ENCODE measurements around the gene PLA1A.
A peak's percentile ranks its signal among the peaks of the same experiment; 100 is the strongest.

The PLA1A gene

GRCh38 chr3:119609301-119609700 lies 11.6 kb downstream of the PLA1A start:
- no peak for DNase-seq

GRCh38 chr3:119611664-119612063 lies 14.0 kb downstream of the PLA1A start:
- DNase-seq, result no peak

GRCh38 chr3:119613201-119613600 lies 15.5 kb downstream of the PLA1A start:
- DNase-seq, result no peak

- DNase-seq, result no peak
Measured at GRCh38 chr3:119613872-119614271, 16.2 kb downstream of the PLA1A start.

GRCh38 chr3:119616056-119616455 lies 18.4 kb downstream of the PLA1A start:
- DNase-seq, result no peak

GRCh38 chr3:119619094-119619493 lies 21.4 kb downstream of the PLA1A start:
- DNase-seq, result no peak

- no peak for DNase-seq
Measured at GRCh38 chr3:119620899-119621298, 23.2 kb downstream of the PLA1A start.

GRCh38 chr3:119624002-119624720 lies 26.5 kb downstream of the PLA1A start:
- DNase-seq, result no peak

- DNase-seq, result no peak
Measured at GRCh38 chr3:119625451-119626153, 27.9 kb downstream of the PLA1A start.

- no peak for DNase-seq
Measured at GRCh38 chr3:119626196-119626595, 28.5 kb downstream of the PLA1A start.

GRCh38 chr3:119627461-119627860 lies 29.8 kb downstream of the PLA1A start:
- peak; percentile 39 for DNase-seq

- DNase-seq, result peak; percentile 28
Measured at GRCh38 chr3:119628390-119628789, 30.7 kb downstream of the PLA1A start.

- DNase-seq, result peak; percentile 38
Measured at GRCh38 chr3:119628816-119629445, 31.2 kb downstream of the PLA1A start.

- no peak for DNase-seq
Measured at GRCh38 chr3:119630128-119630879, 32.6 kb downstream of the PLA1A start.

GRCh38 chr3:119630880-119631329 lies 33.2 kb downstream of the PLA1A start:
- DNase-seq, result no peak

- no peak for DNase-seq
Measured at GRCh38 chr3:119631516-119631915, 33.8 kb downstream of the PLA1A start.

- no peak for DNase-seq
Measured at GRCh38 chr3:119632216-119632615, 34.5 kb downstream of the PLA1A start.

- no peak for DNase-seq
Measured at GRCh38 chr3:119632829-119633228, 35.1 kb downstream of the PLA1A start.

- DNase-seq, result no peak
Measured at GRCh38 chr3:119635719-119636118, 38.0 kb downstream of the PLA1A start.

- DNase-seq, result no peak
Measured at GRCh38 chr3:119636249-119636648, 38.6 kb downstream of the PLA1A start.

- no peak for DNase-seq
Measured at GRCh38 chr3:119636891-119637611, 39.4 kb downstream of the PLA1A start.

- peak; percentile 8 for DNase-seq
Measured at GRCh38 chr3:119637679-119638477, 40.2 kb downstream of the PLA1A start.

Measured in CD4-positive, alpha-beta T cell treated with Interleukin-10 for 1 hour (primary cell).